OCI-LY7 (cell line): Measurements from ENCODE around the gene RFESD.

Experiments used
- CTCF ChIP-seq: fragments of 200-600 bp; sonication (generic); conservative IDR thresholded peaks from 2 replicates; pipeline ENCODE4 v1.5.1; 2014; ENCODE audit warnings: mild to moderate bottlenecking, antibody characterized with exemption, low read length, moderate library complexity, mixed read lengths
- EZH2phosphoT487 ChIP-seq: fragments of 200-600 bp; sonication (generic); IDR thresholded peaks from 2 replicates; pipeline ENCODE4 v1.6.1; 2018; ENCODE audit warnings: low read depth, borderline replicate concordance, mild to moderate bottlenecking, mixed run types, antibody characterized with exemption, low read length, moderate library complexity, mixed read lengths

DNA sequence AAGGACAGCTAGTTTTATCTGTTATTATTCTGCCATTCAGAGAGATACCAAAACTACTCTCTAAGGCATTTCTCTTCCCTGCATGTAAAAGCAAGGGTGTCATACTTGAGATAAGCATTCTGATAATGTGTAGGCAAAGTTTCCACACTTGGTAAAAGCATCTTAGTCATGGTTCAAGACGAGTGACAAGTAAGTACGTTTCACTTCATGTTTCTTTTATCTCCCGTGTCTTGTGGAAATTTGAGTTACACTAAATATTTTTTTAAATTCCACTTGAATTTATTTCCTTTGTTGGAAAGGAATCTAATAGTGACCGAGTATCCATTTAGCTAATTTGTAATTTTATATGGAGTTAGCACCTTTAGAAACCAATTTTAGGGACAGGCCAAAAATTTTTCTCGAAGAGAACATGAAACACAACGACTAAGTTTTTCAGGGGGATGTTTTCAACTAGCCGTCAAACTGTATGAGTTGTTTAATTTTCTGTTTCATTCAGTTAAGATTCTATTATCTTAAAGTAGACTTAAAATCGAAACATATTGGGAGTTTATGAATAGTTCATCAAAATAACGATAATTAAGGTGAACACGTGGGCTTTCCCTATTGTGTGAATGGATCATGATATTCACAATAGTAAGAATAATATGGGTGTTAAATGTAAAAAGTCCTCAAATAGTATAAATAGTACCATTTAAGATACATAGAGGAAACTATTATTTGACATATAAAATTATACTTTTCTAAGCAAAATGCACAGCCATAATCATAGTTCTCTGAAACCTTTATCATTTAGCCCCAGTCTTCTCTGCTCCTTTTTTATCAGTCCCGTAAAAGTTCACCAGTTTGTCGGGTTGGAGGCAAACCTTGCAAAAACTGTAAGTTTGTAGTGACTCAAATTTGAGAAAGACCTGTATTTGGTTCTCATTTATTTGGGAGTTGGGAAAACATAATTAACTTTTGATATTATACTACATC, 1.6 kb downstream of the RFESD start:
- no peak for TF ChIP-seq CTCF
- TF ChIP-seq EZH2phosphoT487, result no peak
